ENCODE data around the gene WDR7.

WDR7 gene

GRCh38 chr18:56891870-56892269, 240.7 kb downstream of the WDR7 start:
- Mint-ChIP-seq H3K27ac (no peak overlapping the region), H3K4me1 (ENCODE audit: low read depth) (no peaks in the 10 kb centered on the region), H3K9me3 (ENCODE audit: low read depth) (no peaks in the 10 kb centered on the region), H3K27me3 (no peaks in the 10 kb centered on the region), H3K36me3 (peaks cover 15% of the 10 kb centered on the region), H3K4me3 (no peak overlapping the region)

GRCh38 chr18:56897122-56897521, 246.0 kb downstream of the WDR7 start:
- H3K27me3 Mint-ChIP-seq, result no peaks in the 10 kb centered on the region
- H3K9me3 Mint-ChIP-seq (ENCODE audit: low read depth), result no peaks in the 10 kb centered on the region
- no peak overlapping the region for H3K27ac Mint-ChIP-seq
- H3K36me3 Mint-ChIP-seq, result peaks cover 9% of the 10 kb centered on the region
- H3K4me1 Mint-ChIP-seq (ENCODE audit: low read depth), result peaks cover 21% of the 10 kb centered on the region
- H3K4me3 Mint-ChIP-seq, result no peak overlapping the region

GRCh38 chr18:56899660-56900059, 248.5 kb downstream of the WDR7 start:
- H3K27ac Mint-ChIP-seq, result no peak overlapping the region
- H3K27me3 Mint-ChIP-seq, result no peaks in the 10 kb centered on the region
- no peak overlapping the region for H3K4me3 Mint-ChIP-seq
- H3K36me3 Mint-ChIP-seq, result peaks cover 12% of the 10 kb centered on the region
- H3K9me3 Mint-ChIP-seq (ENCODE audit: low read depth), result no peaks in the 10 kb centered on the region
- peaks cover 24% of the 10 kb centered on the region for H3K4me1 Mint-ChIP-seq (ENCODE audit: low read depth)

GRCh38 chr18:56900195-56901094, 249.3 kb downstream of the WDR7 start:
- no peak overlapping the region for H3K4me3 Mint-ChIP-seq
- H3K27ac Mint-ChIP-seq, result no peak overlapping the region
- H3K4me1 Mint-ChIP-seq (ENCODE audit: low read depth), result peaks cover 24% of the 10 kb centered on the region
- no peaks in the 10 kb centered on the region for H3K9me3 Mint-ChIP-seq (ENCODE audit: low read depth)
- no peaks in the 10 kb centered on the region for H3K27me3 Mint-ChIP-seq
- peaks cover 13% of the 10 kb centered on the region for H3K36me3 Mint-ChIP-seq

- H3K27me3 Mint-ChIP-seq, result no peaks in the 10 kb centered on the region
- peaks cover 24% of the 10 kb centered on the region for H3K4me1 Mint-ChIP-seq (ENCODE audit: low read depth)
- peaks cover 17% of the 10 kb centered on the region for H3K36me3 Mint-ChIP-seq
- no peak overlapping the region for H3K27ac Mint-ChIP-seq
- H3K9me3 Mint-ChIP-seq (ENCODE audit: low read depth), result no peaks in the 10 kb centered on the region
- no peak overlapping the region for H3K4me3 Mint-ChIP-seq
Observed at GRCh38 chr18:56901919-56902318, 250.8 kb downstream of the WDR7 start.

- Mint-ChIP-seq H3K27me3 (no peaks in the 10 kb centered on the region), H3K9me3 (ENCODE audit: low read depth) (no peaks in the 10 kb centered on the region), H3K27ac (no peak overlapping the region), H3K4me3 (no peak overlapping the region), H3K36me3 (peaks cover 17% of the 10 kb centered on the region), H3K4me1 (ENCODE audit: low read depth) (peaks cover 24% of the 10 kb centered on the region)
Observed at GRCh38 chr18:56902653-56903052, 251.5 kb downstream of the WDR7 start.

- Mint-ChIP-seq H3K9me3 (ENCODE audit: low read depth) (no peaks in the 10 kb centered on the region), H3K4me1 (ENCODE audit: low read depth) (peaks cover 20% of the 10 kb centered on the region), H3K36me3 (peaks cover 14% of the 10 kb centered on the region), H3K27ac (no peak overlapping the region), H3K27me3 (no peaks in the 10 kb centered on the region), H3K4me3 (no peak overlapping the region)
Observed at GRCh38 chr18:56903686-56904085, 252.5 kb downstream of the WDR7 start.

GRCh38 chr18:56907771-56908170, 256.6 kb downstream of the WDR7 start:
- no peak overlapping the region for H3K4me3 Mint-ChIP-seq
- no peak overlapping the region for H3K27ac Mint-ChIP-seq
- no peaks in the 10 kb centered on the region for H3K27me3 Mint-ChIP-seq
- peaks cover 21% of the 10 kb centered on the region for H3K36me3 Mint-ChIP-seq
- H3K9me3 Mint-ChIP-seq (ENCODE audit: low read depth), result no peaks in the 10 kb centered on the region
- no peaks in the 10 kb centered on the region for H3K4me1 Mint-ChIP-seq (ENCODE audit: low read depth)

- no peaks in the 10 kb centered on the region for H3K27me3 Mint-ChIP-seq
- H3K36me3 Mint-ChIP-seq, result peaks cover 21% of the 10 kb centered on the region
- no peaks in the 10 kb centered on the region for H3K4me1 Mint-ChIP-seq (ENCODE audit: low read depth)
- no peaks in the 10 kb centered on the region for H3K9me3 Mint-ChIP-seq (ENCODE audit: low read depth)
- no peak overlapping the region for H3K27ac Mint-ChIP-seq
- H3K4me3 Mint-ChIP-seq, result no peak overlapping the region
Observed at GRCh38 chr18:56910237-56910636, 259.1 kb downstream of the WDR7 start.

GRCh38 chr18:56910967-56911366, 259.8 kb downstream of the WDR7 start:
- H3K27me3 Mint-ChIP-seq, result no peaks in the 10 kb centered on the region
- no peak overlapping the region for H3K27ac Mint-ChIP-seq
- peaks cover 5% of the 10 kb centered on the region for H3K9me3 Mint-ChIP-seq (ENCODE audit: low read depth)
- no peak overlapping the region for H3K4me3 Mint-ChIP-seq
- no peaks in the 10 kb centered on the region for H3K4me1 Mint-ChIP-seq (ENCODE audit: low read depth)
- H3K36me3 Mint-ChIP-seq, result peaks cover 24% of the 10 kb centered on the region

GRCh38 chr18:56913941-56914340, 262.8 kb downstream of the WDR7 start:
- Mint-ChIP-seq H3K27ac (no peak overlapping the region), H3K4me3 (no peak overlapping the region), H3K9me3 (ENCODE audit: low read depth) (peaks cover 5% of the 10 kb centered on the region), H3K27me3 (no peaks in the 10 kb centered on the region), H3K4me1 (ENCODE audit: low read depth) (no peaks in the 10 kb centered on the region), H3K36me3 (peaks cover 21% of the 10 kb centered on the region)

- no peaks in the 10 kb centered on the region for H3K27me3 Mint-ChIP-seq
- peaks cover 8% of the 10 kb centered on the region for H3K36me3 Mint-ChIP-seq
Observed at GRCh38 chr18:56919190-56919589, 268.0 kb downstream of the WDR7 start.

GRCh38 chr18:56921896-56922480, 270.8 kb downstream of the WDR7 start:
- Mint-ChIP-seq H3K27ac (no peak overlapping the region), H3K27me3 (no peaks in the 10 kb centered on the region), H3K4me1 (ENCODE audit: low read depth) (no peaks in the 10 kb centered on the region), H3K36me3 (peaks cover 8% of the 10 kb centered on the region), H3K9me3 (ENCODE audit: low read depth) (no peaks in the 10 kb centered on the region), H3K4me3 (no peak overlapping the region)

More at GRCh38 chr18:56919190-56919589, 268.0 kb downstream of the WDR7 start:
- Mint-ChIP-seq H3K27ac (no peak overlapping the region), H3K4me1 (ENCODE audit: low read depth) (no peaks in the 10 kb centered on the region), H3K4me3 (no peak overlapping the region), H3K9me3 (ENCODE audit: low read depth) (peaks cover 5% of the 10 kb centered on the region)

- H3K9me3 Mint-ChIP-seq (ENCODE audit: low read depth), result no peaks in the 10 kb centered on the region
- H3K27me3 Mint-ChIP-seq, result no peaks in the 10 kb centered on the region
- H3K27ac Mint-ChIP-seq, result no peak overlapping the region
- H3K36me3 Mint-ChIP-seq, result peaks cover 18% of the 10 kb centered on the region
- no peaks in the 10 kb centered on the region for H3K4me1 Mint-ChIP-seq (ENCODE audit: low read depth)
- H3K4me3 Mint-ChIP-seq, result no peak overlapping the region
Observed at GRCh38 chr18:56926734-56927133, 275.6 kb downstream of the WDR7 start.

- no peaks in the 10 kb centered on the region for H3K9me3 Mint-ChIP-seq (ENCODE audit: low read depth)
- H3K36me3 Mint-ChIP-seq, result peaks cover 19% of the 10 kb centered on the region
- H3K4me1 Mint-ChIP-seq (ENCODE audit: low read depth), result no peaks in the 10 kb centered on the region
- no peaks in the 10 kb centered on the region for H3K27me3 Mint-ChIP-seq
- H3K27ac Mint-ChIP-seq, result no peak overlapping the region
- H3K4me3 Mint-ChIP-seq, result no peak overlapping the region
Observed at GRCh38 chr18:56927786-56928185, 276.6 kb downstream of the WDR7 start.

Data from activated naive CD8-positive, alpha-beta T cell (primary cell).